Measurements from ENCODE around the gene WBP1L. TPM values are rescaled to one million over a fixed set of nuclear protein-coding genes. Genes with fewer than 3 reads are reported as not detected.

WBP1L gene
- polyA plus RNA-seq, 1 donor from 2014 or later = 20.8 TPM

GRCh38 chr10:102713814-102714620 is 29.7 kb upstream of the WBP1L start, which contains the start of gene ARL3:
Gene ARL3, minus strand, starts transcription at chr10:102714397. Its CDS starts 122 bp downstream, at chr10:102714275.
- Histone ChIP-seq H2AFZ (ENCODE audit: low read depth, low read length) (peak within 1 kb of the TSS; percentile 86), H3F3A (ENCODE audit: insufficient read depth, low read length, poor library complexity, severe bottlenecking) (peaks cover 3% of the 10 kb centered on the region), H3K9ac (ENCODE audit: low read length) (peak within 1 kb of the TSS; percentile 93), H3K9me3 (ENCODE audit: low read length) (no peaks in the 10 kb centered on the region), H3K4me3 (ENCODE audit: low read length) (peak within 1 kb of the TSS; percentile 90), H3K27ac (ENCODE audit: low read length) (peak within 1 kb of the TSS; percentile 96), H3K9me2 (ENCODE audit: insufficient read depth, low read length) (no peaks in the 10 kb centered on the region), H3K79me2 (replicated peaks; ENCODE audit: insufficient read depth, low read length) (peaks cover 46% of the 10 kb centered on the region), H3K36me3 (ENCODE audit: insufficient read depth, low read length) (no peaks in the 10 kb centered on the region), H3K27me3 (ENCODE audit: insufficient read depth, low read depth, low read length) (no peaks in the 10 kb centered on the region), H3K4me2 (ENCODE audit: low read length) (peak within 1 kb of the TSS; percentile 76), H4K20me1 (ENCODE audit: insufficient read depth) (no peaks in the 10 kb centered on the region)
- TF ChIP-seq CTCF (IDR thresholded peaks at IDR 0.05; ENCODE audit: poor library complexity, severe bottlenecking) (peak; percentile 72), REST (IDR thresholded peaks at IDR 0.05; ENCODE audit: borderline replicate concordance) (peak; percentile 45), POLR2AphosphoS5 (IDR thresholded peaks at IDR 0.05) (peak; percentile 65), SMC3 (conservative IDR thresholded peaks at IDR 0.05; ENCODE audit: poor library complexity) (peak; percentile 42), TAF1 (IDR thresholded peaks at IDR 0.05; ENCODE audit: low read depth) (no peak), EP300 (conservative IDR thresholded peaks at IDR 0.05; ENCODE audit: poor library complexity, severe bottlenecking) (peak; percentile 70), MXI1 (conservative IDR thresholded peaks at IDR 0.05; ENCODE audit: poor library complexity, severe bottlenecking) (no peak), RAD21 (conservative IDR thresholded peaks at IDR 0.05) (peak; percentile 42), EZH2 (IDR thresholded peaks at IDR 0.05; ENCODE audit: borderline replicate concordance, insufficient read depth, low read length, poor library complexity, severe bottlenecking) (no peak)

GRCh38 chr10:102714621-102715455 is 28.9 kb upstream of the WBP1L start, which contains the start of gene SFXN2:
Gene SFXN2, plus strand, starts transcription at chr10:102714636. Its CDS starts 12,001 bp downstream, at chr10:102726637.
- H2AFZ ChIP-seq (ENCODE audit: low read depth, low read length) = peak within 1 kb of the TSS; percentile 86
- H4K20me1 ChIP-seq (ENCODE audit: insufficient read depth) = no peaks in the 10 kb centered on the region
- peak within 1 kb of the TSS; percentile 76 for H3K4me2 ChIP-seq (ENCODE audit: low read length)
- no peaks in the 10 kb centered on the region for H3K9me2 ChIP-seq (ENCODE audit: insufficient read depth, low read length)
- no peaks in the 10 kb centered on the region for H3K36me3 ChIP-seq (ENCODE audit: insufficient read depth, low read length)
- H3K4me3 ChIP-seq (ENCODE audit: low read length) = peak within 1 kb of the TSS; percentile 90
- peaks cover 38% of the 10 kb centered on the region for H3K79me2 ChIP-seq (replicated peaks; ENCODE audit: insufficient read depth, low read length)
- peak within 1 kb of the TSS; percentile 93 for H3K9ac ChIP-seq (ENCODE audit: low read length)
- H3F3A ChIP-seq (ENCODE audit: insufficient read depth, low read length, poor library complexity, severe bottlenecking) = peaks cover 3% of the 10 kb centered on the region
- peak within 1 kb of the TSS; percentile 96 for H3K27ac ChIP-seq (ENCODE audit: low read length)
- H3K9me3 ChIP-seq (ENCODE audit: low read length) = no peaks in the 10 kb centered on the region
- TF ChIP-seq RAD21 (conservative IDR thresholded peaks at IDR 0.05) (peak; percentile 25), MXI1 (conservative IDR thresholded peaks at IDR 0.05; ENCODE audit: poor library complexity, severe bottlenecking) (peak; percentile 97), EP300 (conservative IDR thresholded peaks at IDR 0.05; ENCODE audit: poor library complexity, severe bottlenecking) (no peak), REST (IDR thresholded peaks at IDR 0.05; ENCODE audit: borderline replicate concordance) (no peak), POLR2AphosphoS5 (IDR thresholded peaks at IDR 0.05) (no peak), CTCF (IDR thresholded peaks at IDR 0.05; ENCODE audit: poor library complexity, severe bottlenecking) (peak; percentile 34), SMC3 (conservative IDR thresholded peaks at IDR 0.05; ENCODE audit: poor library complexity) (peak; percentile 37)
- H3K27me3 ChIP-seq (ENCODE audit: insufficient read depth, low read depth, low read length) = no peaks in the 10 kb centered on the region
